Neural cell (in vitro differentiated cells): ENCODE data around the gene CYGB. TPM values are rescaled to one million over a fixed set of nuclear protein-coding genes. Genes with fewer than 3 reads are reported as not detected.

Experiments used
- H2AFZ ChIP-seq: fragments of 200-600, 300-800 bp; sonication (generic), shearing (Covaris generic); 2 replicates; pipeline ENCODE4 v1.6.0; 2014; ENCODE audit warnings: low read depth, mild to moderate bottlenecking, antibody characterized with exemption, low read length, moderate library complexity
- H3F3A ChIP-seq: fragments of 200-600 bp; shearing (Covaris generic); 2 replicates; pipeline ENCODE4 v1.6.1; 2016; ENCODE audit warnings: mild to moderate bottlenecking, moderate library complexity, mixed read lengths, antibody characterized with exemption, low read length; ENCODE audit not compliant: insufficient read depth, poor library complexity, severe bottlenecking
- H3K27ac ChIP-seq: fragments of 200-600, 300-800 bp; sonication (generic), shearing (Covaris generic); 2 replicates; pipeline ENCODE4 v1.5.1; 2014; ENCODE audit warnings: mild to moderate bottlenecking, low read length, moderate library complexity
- H3K27me3 ChIP-seq: fragments of 300-800, 200-600 bp; sonication (generic), shearing (Covaris generic); 2 replicates; pipeline ENCODE4 v1.6.0; 2014; ENCODE audit warnings: mild to moderate bottlenecking, low read depth, low read length, moderate library complexity; ENCODE audit not compliant: insufficient read depth
- H3K36me3 ChIP-seq: fragments of 300-800, 200-600 bp; sonication (generic), shearing (Covaris generic); 2 replicates; pipeline ENCODE4 v1.5.1; 2014; ENCODE audit warnings: mild to moderate bottlenecking, antibody characterized with exemption, low read length, moderate library complexity; ENCODE audit not compliant: insufficient read depth
- H3K4me2 ChIP-seq: fragments of 300-800, 200-600 bp; sonication (generic), shearing (Covaris generic); 2 replicates; pipeline ENCODE4 v1.6.0; 2014; ENCODE audit warnings: mild to moderate bottlenecking, low read length
- H3K4me3 ChIP-seq: fragments of 300-800, 200-600 bp; sonication (generic), shearing (Covaris generic); 2 replicates; pipeline ENCODE4 v1.5.1; 2014; ENCODE audit warnings: mild to moderate bottlenecking, low read length, moderate library complexity
- H3K79me2 ChIP-seq: fragments of 200-600 bp; shearing (Covaris generic); replicated peaks from 2 replicates; pipeline ENCODE4 v1.6.0; 2014; ENCODE audit warnings: mild to moderate bottlenecking, low read length, moderate library complexity; ENCODE audit not compliant: insufficient read depth
- H3K9ac ChIP-seq: fragments of 300-800, 200-600 bp; sonication (generic), shearing (Covaris generic); 2 replicates; pipeline ENCODE4 v1.6.1; 2016; ENCODE audit warnings: mild to moderate bottlenecking, low read length, mixed read lengths
- H3K9me2 ChIP-seq: fragments of 200-600 bp; shearing (Covaris generic); 2 replicates; pipeline ENCODE4 v1.6.1; 2016; ENCODE audit warnings: mild to moderate bottlenecking, low read length, mixed read lengths; ENCODE audit not compliant: insufficient read depth
- H3K9me3 ChIP-seq: fragments of 200-600, 300-800 bp; sonication (generic), shearing (Covaris generic); 2 replicates; pipeline ENCODE4 v1.6.1; 2016; ENCODE audit warnings: mild to moderate bottlenecking, mixed run types, low read length, moderate library complexity, mixed read lengths
- H4K20me1 ChIP-seq: fragments of 200-600 bp; shearing (Covaris generic); 2 replicates; pipeline ENCODE4 v1.6.1; 2016; ENCODE audit warnings: mild to moderate bottlenecking, mixed run types; ENCODE audit not compliant: insufficient read depth
- CTCF ChIP-seq: fragments of 450-650 bp; IDR thresholded peaks from 2 replicates; pipeline ENCODE4 v1.5.1; 2014; ENCODE audit warnings: antibody characterized with exemption, mild to moderate bottlenecking, moderate library complexity; ENCODE audit not compliant: poor library complexity, severe bottlenecking
- EP300 ChIP-seq: fragments of 450-650 bp; conservative IDR thresholded peaks from 2 replicates; pipeline ENCODE4 v1.6.1; 2014; ENCODE audit warnings: antibody characterized with exemption, mild to moderate bottlenecking, moderate library complexity; ENCODE audit not compliant: poor library complexity, severe bottlenecking
- EZH2 ChIP-seq: fragments of 200-600, 300-800 bp; shearing (Covaris generic), sonication (generic); IDR thresholded peaks from 2 replicates; pipeline ENCODE4 v1.6.1; 2014; ENCODE audit warnings: antibody characterized with exemption, low read length, borderline replicate concordance, mild to moderate bottlenecking; ENCODE audit not compliant: insufficient read depth, poor library complexity, severe bottlenecking
- MXI1 ChIP-seq: fragments of 450-650 bp; conservative IDR thresholded peaks from 2 replicates; pipeline ENCODE4 v1.6.1; 2014; ENCODE audit warnings: antibody characterized with exemption, mild to moderate bottlenecking; ENCODE audit not compliant: poor library complexity, severe bottlenecking
- POLR2AphosphoS5 ChIP-seq: IDR thresholded peaks from 2 replicates; pipeline ENCODE4 v1.6.1; 2012
- RAD21 ChIP-seq: fragments of 450-650 bp; conservative IDR thresholded peaks from 2 replicates; pipeline ENCODE4 v1.6.1; 2014; ENCODE audit warnings: antibody characterized with exemption, mild to moderate bottlenecking, moderate library complexity
- REST ChIP-seq: IDR thresholded peaks from 2 replicates; pipeline ENCODE4 v1.6.1; 2012; ENCODE audit warnings: borderline replicate concordance
- SMC3 ChIP-seq: fragments of 450-650 bp; conservative IDR thresholded peaks from 2 replicates; pipeline ENCODE4 v1.6.1; 2014; ENCODE audit warnings: antibody characterized with exemption, mild to moderate bottlenecking, moderate library complexity; ENCODE audit not compliant: poor library complexity
- TAF1 ChIP-seq: IDR thresholded peaks from 2 replicates; pipeline ENCODE4 v1.6.1; 2012; ENCODE audit warnings: low read depth
- polyA plus RNA-seq: library from polyadenylated mRNA; depleted of rRNA; stranded (reverse); fragments of >200 nt; gene quantifications from 2 replicates; pipeline ENCODE4 v1.2.3, GENCODE V29; 2014

The CYGB gene
- polyA plus RNA-seq, 1 donor from 2014 or later: 12.9 TPM

GRCh38 chr17:76579281-76579680 is 41.8 kb upstream of the CYGB start:
- Histone ChIP-seq H3K4me3 (no peak overlapping the region), H3K79me2 (no peaks in the 10 kb centered on the region), H4K20me1 (no peaks in the 10 kb centered on the region), H2AFZ (no peak overlapping the region), H3K9me3 (no peaks in the 10 kb centered on the region), H3K4me2 (no peak overlapping the region), H3K27ac (no peak overlapping the region), H3K27me3 (peaks cover 14% of the 10 kb centered on the region), H3F3A (no peaks in the 10 kb centered on the region), H3K9ac (no peak overlapping the region), H3K36me3 (no peaks in the 10 kb centered on the region), H3K9me2 (no peaks in the 10 kb centered on the region)
- TF ChIP-seq EP300 (no peak), CTCF (no peak), POLR2AphosphoS5 (no peak), SMC3 (no peak)

GRCh38 chr17:76578376-76578775 is 40.9 kb upstream of the CYGB start:
- no peaks in the 10 kb centered on the region for H3K9me3 ChIP-seq
- H2AFZ ChIP-seq: no peak overlapping the region
- H3K27me3 ChIP-seq: peaks cover 7% of the 10 kb centered on the region
- no peaks in the 10 kb centered on the region for H4K20me1 ChIP-seq
- H3K9ac ChIP-seq: no peak overlapping the region
- no peaks in the 10 kb centered on the region for H3K36me3 ChIP-seq
- no peak overlapping the region for H3K4me2 ChIP-seq
- H3F3A ChIP-seq: no peaks in the 10 kb centered on the region
- H3K27ac ChIP-seq: no peak overlapping the region
- TF ChIP-seq SMC3 (no peak), TAF1 (no peak), MXI1 (no peak), EZH2 (no peak), RAD21 (no peak), REST (no peak), CTCF (no peak), POLR2AphosphoS5 (no peak), EP300 (no peak)
- no peaks in the 10 kb centered on the region for H3K9me2 ChIP-seq
- no peak overlapping the region for H3K4me3 ChIP-seq
- H3K79me2 ChIP-seq: no peaks in the 10 kb centered on the region
